Hematopoietic multipotent progenitor cell treated with erythropoietin and hydrocortisone succinate and interleukin-3 and kit ligand, for 8 days (in vitro differentiated cells): ENCODE results near the gene SH3RF2.
"Not testable (repeated sequence)": the region's sequence is repeated elsewhere in the genome, so short reads cannot be mapped to it uniquely, and the experiment has no call there.

Source experiments
- DNase-seq: peaks from one replicate; pipeline ENCODE4 v3.0.0-alpha.2; 2015

The SH3RF2 gene

DNA sequence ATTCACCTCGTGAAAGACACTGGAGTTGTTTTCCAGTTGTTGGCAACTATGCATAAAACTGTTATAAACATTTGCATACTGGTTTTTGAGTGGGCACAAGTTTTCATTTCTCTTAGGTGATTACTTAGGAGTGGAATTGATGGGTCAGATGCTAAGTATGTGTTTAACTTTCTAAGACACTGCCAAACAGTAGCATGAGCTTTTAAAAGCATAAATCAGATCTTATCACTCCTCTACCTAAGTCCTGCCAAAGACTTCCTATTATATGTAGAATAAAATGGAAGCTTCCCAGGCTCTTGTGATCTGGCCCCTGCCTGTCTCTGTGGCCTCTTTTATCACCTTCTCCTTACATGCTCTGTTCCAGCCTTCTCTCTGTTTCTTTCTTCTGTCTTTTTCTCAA lies 72.6 kb downstream of the SH3RF2 start:
- DNase-seq = no peak

DNA sequence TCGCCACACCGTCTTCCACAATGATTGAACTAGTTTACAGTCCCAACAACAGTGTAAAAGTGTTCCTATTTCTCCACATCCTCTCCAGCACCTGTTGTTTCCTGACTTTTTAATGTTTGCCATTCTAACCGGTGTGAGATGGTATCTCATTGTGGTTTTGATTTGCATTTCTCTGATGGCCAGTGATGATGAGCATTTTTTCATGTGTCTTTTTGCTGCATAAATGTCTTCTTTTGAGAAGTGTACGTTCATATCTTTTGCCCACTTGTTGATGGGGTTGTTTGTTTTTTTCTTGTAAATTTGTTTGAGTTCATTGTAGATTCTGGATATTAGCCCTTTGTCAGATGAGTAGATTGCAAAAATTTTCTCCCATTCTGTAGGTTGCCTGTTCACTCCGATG lies 74.1 kb downstream of the SH3RF2 start:
- DNase-seq = not testable (repeated sequence)

DNA sequence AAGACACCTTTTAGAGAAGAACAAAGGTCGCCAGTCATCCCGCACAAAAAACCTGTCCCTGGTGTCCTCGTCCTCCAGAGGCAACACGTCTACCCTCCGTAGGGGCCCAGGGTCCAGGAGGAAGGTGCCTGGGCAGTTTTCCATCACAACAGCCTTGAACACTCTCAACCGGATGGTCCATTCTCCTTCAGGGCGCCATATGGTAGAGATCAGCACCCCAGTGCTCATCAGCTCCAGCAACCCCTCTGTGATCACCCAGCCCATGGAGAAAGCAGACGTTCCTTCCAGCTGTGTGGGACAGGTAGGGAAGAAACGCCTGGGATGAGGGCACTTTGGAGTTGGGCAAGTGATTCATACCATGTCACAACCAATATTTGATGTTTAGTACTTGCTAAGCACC lies 77.4 kb downstream of the SH3RF2 start:
- DNase-seq = no peak

DNA sequence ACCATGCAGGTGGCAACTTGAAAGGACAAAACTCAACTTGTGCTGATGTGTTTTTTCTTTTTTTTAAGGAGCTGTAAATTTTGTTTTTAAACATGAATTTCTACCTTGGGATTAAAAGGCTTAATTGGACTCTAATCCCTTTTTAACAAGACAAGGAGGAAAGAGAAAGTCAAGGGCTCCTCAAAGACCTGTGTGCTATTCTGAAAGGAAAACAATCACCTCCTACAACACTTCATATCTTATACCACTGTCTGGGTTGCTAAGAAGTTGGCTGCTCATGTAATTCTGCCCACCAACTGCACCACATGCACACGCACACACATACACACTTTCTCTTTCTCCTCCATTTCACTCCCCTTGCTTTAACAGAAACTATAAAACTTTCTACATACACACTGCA lies 78.6 kb downstream of the SH3RF2 start:
- no peak for DNase-seq

DNA sequence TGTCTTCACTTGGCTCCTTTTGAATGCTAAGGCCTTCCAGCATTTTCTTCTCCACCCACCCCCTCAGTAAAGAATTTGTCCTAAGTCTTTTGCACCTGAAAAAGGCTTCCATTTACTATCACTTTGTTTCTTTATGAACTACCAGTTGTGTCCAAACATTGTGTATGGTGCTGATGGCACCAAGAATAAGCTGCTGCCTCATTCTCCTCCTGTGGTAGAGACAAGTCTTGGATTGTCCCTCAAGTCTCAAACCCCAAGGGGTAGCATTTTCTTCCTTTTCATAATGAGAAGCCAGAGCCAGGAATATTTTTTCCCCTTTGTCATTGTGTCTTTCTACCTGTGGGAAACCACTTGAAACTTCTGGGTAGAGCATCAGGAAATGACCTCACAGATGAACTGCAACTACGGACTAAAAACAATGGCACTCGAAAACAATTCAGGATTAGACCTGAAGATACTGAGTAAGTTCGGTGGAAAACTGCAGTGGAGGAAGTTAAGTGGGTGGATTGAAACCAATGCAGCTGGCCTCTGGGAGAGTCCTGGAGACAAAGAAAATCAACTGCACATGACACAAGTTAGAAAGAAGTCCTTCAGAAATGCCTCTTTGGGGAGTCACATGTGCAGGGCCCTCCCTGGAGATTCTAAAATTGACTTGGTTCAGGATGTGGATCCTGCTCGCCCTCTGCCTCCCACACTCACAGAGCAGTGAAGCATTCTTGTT lies 80.5 kb downstream of the SH3RF2 start:
- no peak for DNase-seq

DNA sequence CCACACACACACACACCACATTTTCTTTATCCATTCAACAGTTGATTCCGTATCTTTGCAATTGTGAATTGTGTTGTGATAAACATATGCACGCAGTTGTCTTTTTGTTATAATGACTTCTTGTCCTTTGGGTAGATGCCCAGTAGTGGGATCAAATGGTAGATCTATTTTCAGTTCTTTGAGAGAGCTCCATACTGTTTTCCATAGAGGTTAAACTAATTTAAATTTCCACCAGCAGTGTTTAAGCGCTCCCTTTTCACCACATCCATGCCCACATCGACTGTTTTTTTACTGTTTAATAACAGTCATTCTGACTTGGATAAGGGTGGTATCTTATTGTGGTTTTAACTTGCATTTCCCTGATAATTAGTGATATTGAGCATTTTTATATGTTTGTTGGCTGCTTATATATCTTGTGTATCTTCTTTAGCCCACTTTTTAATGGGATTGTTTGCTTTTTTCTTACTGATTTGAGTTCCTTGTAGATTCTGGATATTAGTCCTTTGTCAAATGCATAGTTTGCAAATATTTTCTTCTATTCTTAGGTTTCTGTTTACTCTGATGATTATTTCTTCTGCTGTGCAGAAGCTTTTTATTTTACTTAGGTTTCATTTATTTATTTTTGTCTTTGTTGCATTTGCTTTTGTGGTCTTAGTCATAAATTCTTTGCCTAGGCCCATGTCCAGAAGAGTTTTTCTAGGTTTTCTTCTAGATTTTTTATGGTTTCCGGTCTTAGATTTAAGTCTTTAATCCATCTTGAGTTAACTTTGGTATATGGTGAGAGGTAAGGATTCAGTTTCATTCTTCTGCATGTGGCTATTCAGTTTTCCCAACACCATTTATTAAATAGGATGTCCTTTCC lies 82.4 kb downstream of the SH3RF2 start:
- peak; percentile 73 for DNase-seq

DNA sequence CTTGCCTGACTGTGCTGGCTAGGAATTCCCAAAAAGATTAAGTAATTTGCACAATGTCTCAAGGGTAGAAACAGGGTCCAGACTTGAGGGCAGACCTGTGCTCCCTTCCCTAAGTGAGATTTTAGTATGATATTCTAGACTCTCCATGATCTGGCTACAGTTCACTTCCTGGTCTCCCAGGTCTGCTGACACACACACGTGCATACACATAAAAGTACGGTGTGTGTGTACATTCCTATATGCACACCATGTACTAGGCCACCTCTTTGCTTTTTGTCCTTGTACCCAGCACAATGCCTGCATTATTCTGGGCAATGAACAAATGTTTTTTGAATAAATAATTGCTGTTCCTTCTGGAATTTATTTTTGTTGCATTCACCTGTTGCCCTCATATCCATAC lies 83.7 kb downstream of the SH3RF2 start:
- no peak for DNase-seq

DNA sequence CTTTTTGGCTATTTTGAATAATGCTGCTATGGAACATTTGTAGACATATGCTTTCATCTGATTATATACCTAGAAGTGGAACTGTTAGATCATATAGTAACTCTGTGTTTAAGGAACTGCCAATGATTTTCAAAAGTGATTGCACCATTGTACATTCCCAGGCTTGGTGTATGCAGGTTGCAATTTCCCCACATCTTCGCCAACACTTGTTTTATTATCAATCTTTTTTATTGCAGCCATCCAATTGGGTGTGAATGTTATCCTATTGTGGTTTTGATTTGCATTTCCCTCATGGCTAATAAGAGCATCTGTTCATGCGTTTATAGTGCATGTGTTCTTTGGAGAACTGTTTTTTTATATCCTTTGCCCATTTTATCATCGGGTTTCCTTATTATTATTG lies 87.7 kb downstream of the SH3RF2 start:
- DNase-seq = no peak

DNA sequence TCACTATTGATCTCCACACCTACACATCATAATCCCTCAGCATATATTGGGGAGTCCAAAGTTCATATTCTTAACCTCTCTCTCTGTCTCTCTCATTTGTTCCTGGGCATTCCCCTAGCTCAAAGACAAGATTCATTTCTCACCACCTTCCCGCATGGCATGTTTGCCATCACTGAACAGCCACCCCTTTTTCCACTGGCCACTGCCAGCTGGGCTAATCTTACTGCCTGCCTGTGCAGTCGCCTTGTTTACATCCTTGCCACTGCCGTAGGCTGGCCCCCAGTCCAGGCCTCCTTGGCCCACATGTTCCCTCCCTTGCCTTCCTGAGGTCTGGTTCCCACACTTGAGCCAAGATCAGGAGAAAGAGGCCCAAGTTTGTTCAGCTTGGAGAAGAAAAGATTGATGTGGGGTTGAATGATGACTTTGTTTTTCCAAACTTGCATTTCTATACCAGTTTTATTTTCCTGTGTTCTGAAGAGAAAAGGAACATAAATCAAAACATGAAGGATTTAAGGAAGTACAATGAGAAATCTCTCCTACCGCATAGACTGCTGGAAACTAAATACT lies 88.8 kb downstream of the SH3RF2 start:
- no peak for DNase-seq

DNA sequence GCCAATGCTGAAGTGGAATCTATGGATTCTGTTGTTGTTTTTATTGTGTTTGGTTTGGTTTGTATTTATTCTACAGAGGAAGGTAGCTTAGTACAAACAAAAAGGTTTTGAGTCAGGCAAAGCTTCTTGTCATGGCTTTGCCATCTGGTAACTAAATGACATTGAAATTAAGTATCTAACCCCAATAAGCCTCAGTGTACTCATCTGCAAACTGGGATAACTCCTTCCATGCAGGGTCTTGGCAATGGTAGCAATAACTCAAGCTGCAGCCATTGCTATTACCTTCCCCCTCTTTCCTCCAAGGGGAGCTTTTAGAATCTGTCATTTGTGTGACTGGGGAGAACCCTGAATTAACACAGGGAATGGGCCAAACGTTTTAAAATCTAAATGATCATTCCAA lies 89.3 kb downstream of the SH3RF2 start:
- DNase-seq = no peak

DNA sequence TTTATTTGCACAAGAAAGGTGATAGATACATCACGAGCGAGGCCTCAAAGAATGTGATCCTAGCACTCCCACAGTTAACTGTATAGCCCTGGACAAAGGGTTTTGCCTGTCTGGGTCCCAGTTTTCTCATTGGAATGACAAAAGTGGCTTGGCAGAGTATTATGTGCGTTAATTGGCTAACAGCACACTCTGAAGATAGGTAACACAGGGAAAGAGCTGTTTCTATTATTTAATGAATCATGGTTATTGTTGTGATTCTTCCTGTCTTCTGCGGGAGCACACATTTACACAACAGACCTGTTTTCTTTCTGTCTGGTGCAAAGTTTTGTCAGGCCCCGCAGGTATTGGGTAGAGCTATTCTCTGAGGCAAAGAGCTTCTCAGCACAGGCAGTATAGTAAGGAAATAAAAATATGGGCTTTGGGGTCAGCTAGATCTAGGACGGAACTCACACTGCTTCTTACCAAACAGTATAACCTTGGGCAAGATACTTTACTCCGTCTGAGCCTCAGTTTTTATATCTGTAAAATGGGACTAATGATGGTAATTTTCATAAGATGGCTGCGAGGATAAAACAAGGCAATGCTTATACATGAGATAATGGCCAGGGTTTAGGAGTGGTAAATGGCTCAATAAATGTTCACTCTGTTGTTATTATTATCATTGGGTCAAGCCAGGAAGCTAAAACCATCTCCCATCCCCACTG lies 90.1 kb downstream of the SH3RF2 start:
- no peak for DNase-seq

DNA sequence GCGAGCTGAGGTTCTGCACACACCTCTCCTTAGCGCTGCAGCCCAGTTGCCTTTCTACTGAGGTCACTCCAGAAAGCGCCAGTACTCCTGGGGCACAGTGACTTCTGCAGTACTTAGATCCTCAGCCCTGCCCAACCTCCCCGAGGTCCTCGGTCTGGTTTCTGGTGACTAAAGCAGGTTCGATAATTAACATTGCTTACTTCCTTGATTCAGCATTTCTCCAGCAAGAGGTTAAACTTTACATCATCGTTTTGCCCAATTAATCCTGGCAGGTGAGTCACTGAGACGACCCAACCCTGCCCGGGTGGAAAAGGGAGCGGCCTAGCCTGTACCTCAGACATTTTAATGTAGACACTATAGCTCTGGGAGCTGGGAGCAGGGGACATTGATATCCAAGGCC lies 91.4 kb downstream of the SH3RF2 start:
- no peak for DNase-seq

DNA sequence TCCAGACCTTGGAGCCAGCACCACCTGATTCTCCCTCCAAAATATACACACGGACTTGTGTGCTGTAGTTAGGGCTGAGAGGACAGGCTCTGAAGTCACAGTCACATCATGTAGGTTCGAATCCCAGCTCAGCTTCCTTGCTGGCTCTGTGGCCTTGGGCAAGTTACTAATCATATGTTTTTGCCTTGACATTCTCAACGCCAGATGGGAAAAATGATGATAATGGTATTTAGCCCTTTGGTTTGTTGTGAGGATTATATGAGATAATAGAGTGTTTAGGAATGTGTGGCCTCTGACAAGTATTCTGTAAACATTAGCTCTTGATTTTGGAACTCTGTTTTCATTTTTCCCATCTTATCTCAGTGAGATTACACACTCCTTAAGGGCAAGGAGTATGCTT lies 96.5 kb downstream of the SH3RF2 start:
- DNase-seq = no peak

DNA sequence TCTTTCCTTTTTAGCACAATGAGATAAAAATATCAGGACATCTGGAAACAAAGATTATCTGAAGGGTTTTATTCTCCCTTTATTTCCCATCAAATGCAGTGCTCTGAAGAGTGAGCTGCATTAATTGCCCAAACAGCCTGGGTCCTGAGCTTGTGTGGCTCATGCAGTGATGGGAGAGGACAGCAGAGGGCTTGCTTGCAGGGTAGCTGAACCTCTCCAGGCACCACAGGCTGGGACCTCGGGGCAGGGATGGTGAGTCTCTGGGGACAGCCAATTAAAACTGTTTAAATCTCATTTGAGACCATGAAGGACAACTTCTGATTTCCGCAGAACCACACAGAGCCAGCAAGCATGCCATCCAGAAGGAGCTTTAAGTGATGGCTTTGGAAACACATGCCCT lies 97.7 kb downstream of the SH3RF2 start:
- peak; percentile 25 for DNase-seq

DNA sequence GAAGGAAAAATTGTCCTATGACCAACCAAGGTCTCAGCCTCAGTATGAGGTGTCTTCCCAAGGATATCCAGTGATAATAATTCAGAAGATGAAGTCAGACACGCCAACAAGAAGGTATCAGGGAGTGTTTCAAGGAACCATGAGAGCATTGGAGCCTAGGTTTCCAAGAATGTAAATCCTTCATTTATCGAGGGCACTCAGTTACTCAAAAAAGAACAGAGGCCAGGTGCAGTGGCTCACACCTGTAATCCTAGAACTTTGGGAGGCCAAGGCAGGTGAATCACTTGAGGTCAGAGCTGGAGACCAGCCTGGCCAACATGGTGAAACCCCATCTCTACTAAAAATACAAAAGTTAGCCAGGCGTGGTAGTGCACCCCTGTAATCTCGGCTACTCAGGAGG lies 98.2 kb downstream of the SH3RF2 start:
- DNase-seq = no peak

DNA sequence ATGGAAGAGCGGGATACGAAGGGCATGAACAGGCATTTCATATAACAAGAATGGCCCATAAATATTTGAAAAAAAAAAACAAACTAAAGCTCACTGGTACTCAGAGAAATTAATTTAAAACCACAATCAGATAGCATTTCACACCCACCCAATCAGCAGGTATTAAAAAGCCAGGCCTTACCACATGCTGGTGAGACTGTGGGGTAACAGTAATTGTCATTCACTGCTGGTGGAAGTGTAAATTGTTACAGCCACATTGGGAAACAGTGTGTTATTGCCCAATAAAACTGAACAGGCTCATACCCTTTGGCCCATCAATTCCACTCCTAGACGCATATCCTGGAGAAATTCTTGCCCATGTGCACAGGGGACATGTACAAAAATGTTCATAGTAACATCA lies 103.0 kb downstream of the SH3RF2 start:
- peak; percentile 51 for DNase-seq

DNA sequence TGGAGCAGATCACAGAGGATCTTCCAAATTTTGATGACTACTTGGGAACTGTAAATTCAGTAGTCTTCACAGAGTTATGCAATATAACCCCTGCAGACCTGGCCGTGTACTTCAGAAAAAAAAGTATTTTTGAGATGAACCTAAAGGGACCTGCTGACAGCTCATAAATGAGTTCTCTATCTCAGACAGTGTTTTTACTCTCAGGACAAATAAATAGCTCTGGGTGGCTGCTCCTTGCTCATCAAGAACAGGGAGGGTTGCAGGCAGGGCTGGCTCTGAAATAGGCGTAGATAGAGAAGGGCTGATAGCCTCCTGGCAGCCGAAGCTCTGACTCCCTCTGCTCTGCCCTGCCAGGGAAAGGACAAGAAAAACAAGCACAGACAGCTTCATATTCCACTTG lies 104.1 kb downstream of the SH3RF2 start:
- peak; percentile 79 for DNase-seq

DNA sequence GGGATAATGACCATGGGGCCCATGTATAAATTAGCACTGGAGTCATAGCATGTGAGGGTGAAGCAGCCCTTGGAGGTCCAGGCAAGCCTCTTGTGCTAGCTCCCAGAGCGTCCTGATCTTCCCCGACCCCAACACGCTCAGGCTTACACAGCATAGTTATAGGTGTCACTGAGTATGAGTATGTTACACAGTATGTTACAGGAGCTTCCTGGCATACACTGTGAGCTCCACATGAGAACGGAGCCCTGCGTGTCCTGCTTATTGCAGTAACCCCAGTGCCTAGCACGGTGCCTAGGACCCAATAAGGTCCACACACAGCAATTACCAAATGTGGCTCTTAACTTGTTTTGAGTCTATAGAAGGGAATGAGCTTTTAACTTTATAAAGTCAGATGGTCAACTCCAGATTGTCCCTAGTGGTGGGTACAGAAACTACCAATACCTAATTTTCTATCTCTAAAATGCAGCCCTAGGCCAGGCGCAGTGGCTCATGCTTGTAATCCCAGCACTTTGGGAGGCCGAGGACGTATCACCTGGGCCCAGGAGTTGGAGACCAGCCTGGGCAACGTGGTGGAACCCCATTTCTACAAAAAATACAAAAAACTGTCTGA lies 104.9 kb downstream of the SH3RF2 start:
- DNase-seq = peak; percentile 85

DNA sequence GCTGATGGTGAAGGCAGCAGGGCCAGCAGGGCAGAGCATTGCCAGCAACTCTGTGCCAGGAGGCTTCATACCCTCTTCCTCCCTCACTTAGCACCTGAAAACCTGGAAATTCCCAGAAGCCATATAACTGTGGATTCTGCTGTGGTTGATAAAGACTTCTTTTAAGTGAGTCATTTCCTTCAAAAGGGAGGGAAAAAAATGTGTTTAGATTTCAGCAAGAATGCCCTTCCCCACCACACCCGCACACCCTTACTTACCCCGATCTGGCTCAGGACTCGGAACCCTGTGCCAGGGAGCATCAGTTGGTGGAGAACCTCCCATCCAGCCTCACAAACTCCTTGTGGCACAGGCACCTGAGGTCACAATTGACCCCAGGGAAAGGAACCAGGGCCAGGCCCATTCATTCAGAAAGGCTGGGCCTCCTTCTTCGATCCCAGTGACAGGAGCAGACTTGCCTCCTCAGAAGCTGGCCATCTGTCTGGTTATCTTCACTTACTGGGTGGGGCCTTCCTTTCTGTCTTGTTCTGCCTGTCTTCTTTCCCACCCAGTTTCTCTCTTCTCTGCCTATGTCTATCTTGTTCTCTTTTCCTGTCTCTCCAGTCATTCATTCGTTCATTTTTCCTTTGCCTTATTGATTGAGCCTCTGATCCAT lies 106.4 kb downstream of the SH3RF2 start:
- peak; percentile 90 for DNase-seq

DNA sequence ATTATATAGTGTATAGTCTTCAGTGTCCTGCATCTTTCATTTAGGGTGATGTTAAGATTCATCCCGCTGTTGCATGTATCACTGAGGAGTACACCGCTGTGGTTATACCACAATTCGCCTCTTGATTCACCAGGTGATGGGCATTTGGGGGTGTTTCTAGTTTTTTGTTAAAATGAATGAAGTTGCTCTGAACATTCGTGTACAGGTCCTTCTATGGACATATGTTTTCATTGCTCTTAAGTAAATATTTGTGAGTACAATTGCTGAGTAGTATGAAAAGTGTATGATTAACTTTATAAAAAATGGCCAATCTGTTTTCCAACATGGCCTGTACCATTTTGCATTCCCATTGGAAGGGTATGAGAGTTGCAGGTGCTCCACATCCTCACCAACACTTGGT lies 107.3 kb downstream of the SH3RF2 start:
- no peak for DNase-seq

DNA sequence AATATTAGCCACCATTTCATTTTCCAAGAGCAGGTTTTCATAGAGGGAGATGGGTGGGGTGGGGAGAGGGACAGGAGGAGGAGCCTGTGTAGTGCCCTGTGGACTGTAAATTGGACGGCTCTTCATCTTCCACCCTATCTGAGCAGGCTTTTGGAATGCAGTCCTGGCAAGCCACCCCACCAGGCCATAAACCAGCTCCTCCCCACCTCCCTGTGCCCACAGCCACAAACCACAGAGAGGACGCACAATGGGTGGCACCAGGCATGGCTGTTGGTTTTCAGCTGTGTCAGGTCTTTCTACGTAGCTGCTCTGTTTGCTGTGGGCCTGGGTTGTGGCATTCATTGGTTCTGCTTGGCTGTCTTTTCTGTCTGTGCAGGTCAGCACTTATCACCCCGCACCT lies 111.0 kb downstream of the SH3RF2 start:
- peak; percentile 81 for DNase-seq

DNA sequence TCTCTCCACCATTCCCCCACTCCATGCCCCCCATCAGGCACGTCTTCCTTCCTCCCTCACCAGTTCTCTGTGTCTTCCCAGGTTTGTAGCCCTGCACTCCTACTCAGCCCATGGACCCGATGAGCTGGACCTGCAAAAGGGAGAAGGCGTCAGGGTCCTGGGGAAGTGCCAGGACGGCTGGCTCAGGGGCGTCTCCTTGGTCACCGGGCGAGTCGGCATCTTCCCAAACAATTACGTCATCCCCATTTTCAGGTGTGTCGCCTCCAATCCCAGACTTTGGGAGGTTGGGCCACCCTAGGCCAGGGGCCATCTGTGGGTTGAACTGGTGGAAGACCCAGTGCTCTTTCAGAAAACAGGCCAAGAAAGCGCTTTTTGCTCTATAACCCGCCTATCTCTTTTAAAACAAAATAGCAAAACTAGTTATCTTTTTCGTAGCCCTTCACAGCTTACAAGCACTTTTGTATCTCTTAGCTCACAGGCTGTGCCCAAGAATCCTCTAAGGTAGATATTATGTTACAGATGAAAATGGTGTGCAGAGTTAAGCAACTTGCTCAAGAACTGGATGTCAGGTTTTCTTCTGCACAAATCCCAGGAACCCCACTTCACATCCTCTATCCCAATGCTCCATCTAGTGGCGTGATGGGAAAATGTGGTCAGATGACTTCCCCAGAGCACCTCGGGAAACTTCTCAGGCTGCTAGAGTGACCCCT lies 112.8 kb downstream of the SH3RF2 start:
- peak; percentile 86 for DNase-seq
